Glutamatergic neuron (in vitro differentiated cells): Measurements from ENCODE around the gene NDC1. TPM values are rescaled to one million over a fixed set of nuclear protein-coding genes. Genes with fewer than 3 reads are reported as not detected.

ENCODE experiments used
- DNase-seq: peaks from one replicate; pipeline ENCODE4 v3.0.0; 2022
- H3K27ac Mint-ChIP-seq: one replicate; pipeline ENCODE4 v1.8.0; 2020; ENCODE audit warnings: mild to moderate bottlenecking, mixed read lengths, inconsistent platforms; ENCODE audit not compliant: unreplicated experiment
- H3K27me3 Mint-ChIP-seq: one replicate; pipeline ENCODE4 v1.8.0; 2020; ENCODE audit warnings: mild to moderate bottlenecking, moderate library complexity, mixed read lengths, inconsistent platforms; ENCODE audit not compliant: unreplicated experiment
- H3K36me3 Mint-ChIP-seq: one replicate; pipeline ENCODE4 v1.8.0; 2020; ENCODE audit warnings: mild to moderate bottlenecking, mixed read lengths, inconsistent platforms; ENCODE audit not compliant: unreplicated experiment
- H3K4me1 Mint-ChIP-seq: one replicate; pipeline ENCODE4 v1.8.0; 2020; ENCODE audit warnings: mild to moderate bottlenecking, low read depth, mixed read lengths, inconsistent platforms; ENCODE audit not compliant: unreplicated experiment
- H3K4me3 Mint-ChIP-seq: one replicate; pipeline ENCODE4 v1.8.0; 2020; ENCODE audit warnings: mild to moderate bottlenecking, mixed read lengths, inconsistent platforms; ENCODE audit not compliant: unreplicated experiment
- H3K9me3 Mint-ChIP-seq: one replicate; pipeline ENCODE4 v1.8.0; 2020; ENCODE audit warnings: mild to moderate bottlenecking, moderate library complexity, mixed read lengths, inconsistent platforms; ENCODE audit not compliant: unreplicated experiment
- CTCF ChIP-seq: fragments of 200-600 bp; sonication (generic); IDR thresholded peaks from one replicate; pipeline ENCODE4 v1.5.0; 2021; ENCODE audit not compliant: partially characterized antibody, unreplicated experiment
- total RNA-seq: library from RNA; stranded (reverse); fragmentation: NEBNext Ultra II Directional; extraction: Animal tissue kit (Norgen Biotek cat#: 25700); gene quantifications from one replicate; pipeline ENCODE4 v1.2.1, GENCODE V29; 2021; ENCODE audit not compliant: unreplicated experiment

NDC1 gene
- total RNA-seq, 1 donor from 2014 or later, result 10.6 TPM

GRCh38 chr1:53804181-53804580 lies 33.9 kb downstream of the NDC1 start:
- no peak overlapping the region for H3K27ac Mint-ChIP-seq
- no peaks in the 10 kb centered on the region for H3K36me3 Mint-ChIP-seq
- no peaks in the 10 kb centered on the region for H3K4me1 Mint-ChIP-seq
- TF ChIP-seq CTCF, result no peak
- peaks cover 2% of the 10 kb centered on the region for H3K9me3 Mint-ChIP-seq
- no peak for DNase-seq
- H3K4me3 Mint-ChIP-seq, result no peak overlapping the region
- H3K27me3 Mint-ChIP-seq, result no peaks in the 10 kb centered on the region

GRCh38 chr1:53800621-53801020 lies 37.5 kb downstream of the NDC1 start:
- no peaks in the 10 kb centered on the region for H3K4me1 Mint-ChIP-seq

DNA sequence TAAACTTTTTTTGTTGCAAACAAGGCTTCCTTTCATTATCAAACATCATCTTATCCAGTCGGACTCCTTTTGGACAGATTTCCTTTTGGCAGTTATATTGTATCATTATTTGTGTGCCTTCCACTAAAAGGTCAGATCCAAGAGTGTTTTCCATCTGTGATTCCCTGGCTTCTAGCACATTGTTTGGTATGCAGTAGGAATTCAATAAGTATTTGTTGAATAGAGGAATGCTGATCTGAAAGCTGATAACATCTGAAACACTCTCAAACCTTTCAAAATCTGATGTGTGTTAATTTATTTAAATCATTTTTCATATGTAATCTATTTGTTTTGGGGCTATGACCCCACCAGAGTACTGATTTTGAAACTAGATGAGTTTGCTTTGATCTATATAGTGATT lies 39.0 kb downstream of the NDC1 start:
- Mint-ChIP-seq H3K36me3 (no peaks in the 10 kb centered on the region), H3K27ac (no peak overlapping the region), H3K4me3 (no peak overlapping the region), H3K9me3 (peaks cover 1% of the 10 kb centered on the region), H3K27me3 (no peaks in the 10 kb centered on the region), H3K4me1 (no peaks in the 10 kb centered on the region)
- no peak for TF ChIP-seq CTCF
- DNase-seq, result no peak

More at GRCh38 chr1:53800621-53801020, 37.5 kb downstream of the NDC1 start:
- no peaks in the 10 kb centered on the region for H3K36me3 Mint-ChIP-seq
- no peak overlapping the region for H3K4me3 Mint-ChIP-seq
- no peak for DNase-seq
- H3K27me3 Mint-ChIP-seq, result no peaks in the 10 kb centered on the region
- TF ChIP-seq CTCF, result no peak
- no peak overlapping the region for H3K27ac Mint-ChIP-seq
- peaks cover 2% of the 10 kb centered on the region for H3K9me3 Mint-ChIP-seq

DNA sequence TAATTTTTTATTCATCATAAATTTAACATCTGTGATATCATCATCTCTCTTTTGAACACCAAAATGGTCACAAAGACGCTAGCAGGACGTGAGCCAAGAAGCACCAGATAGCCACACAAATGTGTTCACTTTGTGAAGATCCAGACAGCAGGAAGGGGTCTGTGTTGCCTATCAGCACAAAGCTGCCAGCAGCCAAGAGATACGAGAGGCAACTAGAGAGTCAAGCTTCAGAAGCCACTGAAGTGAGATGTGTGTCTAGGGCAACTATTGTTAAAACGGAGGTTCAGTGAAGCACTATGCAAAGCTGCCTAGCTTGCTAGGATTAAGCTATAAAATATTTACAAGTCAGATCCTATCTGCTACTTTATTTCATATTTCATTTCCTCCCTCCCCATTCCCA lies 45.3 kb downstream of the NDC1 start:
- no peak for TF ChIP-seq CTCF
- Mint-ChIP-seq H3K9me3 (no peaks in the 10 kb centered on the region), H3K27ac (no peak overlapping the region), H3K36me3 (peaks cover 5% of the 10 kb centered on the region), H3K4me3 (no peak overlapping the region), H3K27me3 (peaks cover 3% of the 10 kb centered on the region), H3K4me1 (no peaks in the 10 kb centered on the region)
- no peak for DNase-seq

- Mint-ChIP-seq H3K9me3 (no peaks in the 10 kb centered on the region), H3K36me3 (peaks cover 5% of the 10 kb centered on the region), H3K4me3 (no peak overlapping the region), H3K4me1 (no peaks in the 10 kb centered on the region), H3K27ac (no peak overlapping the region), H3K27me3 (peaks cover 3% of the 10 kb centered on the region)
- DNase-seq, result no peak
- TF ChIP-seq CTCF, result no peak
Observed at GRCh38 chr1:53787655-53788054, 50.4 kb downstream of the NDC1 start.
